K562 (cell line): ENCODE results near the gene PRKAG2. TPM values are rescaled to one million over a fixed set of nuclear protein-coding genes. Genes with fewer than 3 reads are reported as not detected.

Source experiments
- BCOR ChIP-seq: fragments of 450-650 bp; IDR thresholded peaks from 2 replicates; pipeline ENCODE4 v1.6.1; 2016
- ETV1 ChIP-seq: fragments of 450-650 bp; conservative IDR thresholded peaks from 2 replicates; pipeline ENCODE4 v1.6.1; 2016; ENCODE audit warnings: missing genetic modification characterization, control low read depth, low read depth, missing compliant biosample characterization
- FOXJ2 ChIP-seq: fragments of 200-800 bp; sonication (Bioruptor generic); IDR thresholded peaks from 2 replicates; pipeline ENCODE4 v1.6.1; 2016; ENCODE audit warnings: missing genetic modification characterization, missing compliant biosample characterization
- HSF4 ChIP-seq: fragments of 250-450 bp; sonication (Bioruptor Pico); IDR thresholded peaks from 2 replicates; pipeline ENCODE4 v2.1.2; 2022; ENCODE audit warnings: mild to moderate bottlenecking, moderate library complexity, borderline replicate concordance
- MTA2 ChIP-seq: fragments of 450-650 bp; IDR thresholded peaks from 2 replicates; pipeline ENCODE4 v1.6.1; 2016; ENCODE audit warnings: low read depth
- NELFE ChIP-seq: IDR thresholded peaks from 2 replicates; pipeline ENCODE4 v1.6.1; 2011; ENCODE audit warnings: mild to moderate bottlenecking; ENCODE audit not compliant: insufficient read depth, insufficient read length
- ZNF124 ChIP-seq: sonication (generic); formaldehyde crosslinking; IDR thresholded peaks from 2 replicates; pipeline ENCODE4 v1.8.1; 2022; ENCODE audit warnings: missing genetic modification reagents
- polyA plus RNA-seq, 8 experiments: library from polyadenylated mRNA; depleted of rRNA in 4 of 8; stranded (reverse) in 5 of 8; unstranded in 3 of 8; fragments of >200 nt; fragmentation: Nextera tagmentation in 2 of 8; fragmentation: Illumina TruSeq in 1 of 8; extraction: Ambion mirVana in 2 of 8; extraction: Trizol in 1 of 8; gene quantifications; 2 replicates each; pipeline versions ENCODE4 v1.2.1 to v1.2.3, GENCODE V29; 2011 to 2014; ENCODE audit warnings: inconsistent platforms in 1 of 8, missing spikeins in 1 of 8
- total RNA-seq, 7 experiments: library from RNA; depleted of rRNA in 6 of 7; stranded (reverse); fragments of >200 nt in 6 of 7; fragmentation: Illumina TruSeq in 2 of 7; extraction: Trizol in 2 of 7; gene quantifications; 2 replicates each; pipeline versions ENCODE4 v1.2.1 to v1.2.3, GENCODE V29; 2011 to 2021; ENCODE audit warnings: low replicate concordance in 1 of 7
- TF ChIP-seq, protein P1 (sequence below): fragments of 450-650 bp; IDR thresholded peaks from 2 replicates; pipeline ENCODE4 v1.6.1; 2018; ENCODE audit warnings: mild to moderate bottlenecking, low read depth; ENCODE audit not compliant: partially characterized antibody
- TF ChIP-seq, protein P2 (sequence below): fragments of 250-450 bp; sonication (Bioruptor Pico); IDR thresholded peaks from 2 replicates; pipeline ENCODE4 v1.5.0; 2021; ENCODE audit warnings: mild to moderate bottlenecking, borderline replicate concordance

Gene PRKAG2
- total and polyA plus RNA-seq, 9 of the 15 experiments (the other 6 are each of a cell fraction or from before 2014, with no cell fraction given): 0.99 to 5.6 (median 3.3) TPM

DNA sequence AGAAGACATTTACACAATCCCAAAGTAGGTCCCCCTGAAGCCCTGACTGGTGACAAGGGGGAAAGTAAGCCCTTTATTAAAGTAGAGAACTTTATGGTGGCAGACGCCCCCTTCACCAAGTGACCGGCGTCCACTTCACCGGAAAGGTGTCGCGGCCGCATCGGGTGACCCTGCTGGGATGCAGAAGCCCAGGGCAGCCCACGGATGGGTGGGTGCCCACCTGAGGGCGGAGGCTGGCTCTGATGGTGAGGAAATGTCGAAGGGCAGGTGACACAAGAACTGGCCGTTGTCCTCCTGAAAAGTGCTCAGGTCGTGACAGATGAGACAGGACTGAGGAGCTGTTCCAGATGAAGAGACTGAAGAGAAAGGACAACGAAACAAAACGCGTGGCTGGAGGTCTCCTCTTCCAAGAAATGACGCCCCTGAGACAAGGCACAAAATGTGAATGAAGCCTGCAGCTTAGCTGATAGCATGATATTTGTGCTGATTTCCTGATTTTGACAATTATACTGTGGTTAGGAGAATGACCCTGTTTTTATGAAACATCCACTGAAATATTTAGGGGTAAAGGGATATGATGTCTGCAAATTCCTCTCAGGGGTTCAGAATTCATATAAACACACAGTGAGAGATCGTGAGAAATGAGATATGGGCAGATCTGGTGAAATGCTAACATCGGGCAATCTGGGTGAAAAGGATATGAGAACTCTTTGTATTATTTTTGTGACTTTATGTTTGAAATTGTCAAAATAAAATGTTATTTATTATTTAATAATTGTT lies 123.9 kb downstream of the PRKAG2 start (continued):
- no peak for TF ChIP-seq ETV1 (tag)
- TF ChIP-seq, protein P1, sequence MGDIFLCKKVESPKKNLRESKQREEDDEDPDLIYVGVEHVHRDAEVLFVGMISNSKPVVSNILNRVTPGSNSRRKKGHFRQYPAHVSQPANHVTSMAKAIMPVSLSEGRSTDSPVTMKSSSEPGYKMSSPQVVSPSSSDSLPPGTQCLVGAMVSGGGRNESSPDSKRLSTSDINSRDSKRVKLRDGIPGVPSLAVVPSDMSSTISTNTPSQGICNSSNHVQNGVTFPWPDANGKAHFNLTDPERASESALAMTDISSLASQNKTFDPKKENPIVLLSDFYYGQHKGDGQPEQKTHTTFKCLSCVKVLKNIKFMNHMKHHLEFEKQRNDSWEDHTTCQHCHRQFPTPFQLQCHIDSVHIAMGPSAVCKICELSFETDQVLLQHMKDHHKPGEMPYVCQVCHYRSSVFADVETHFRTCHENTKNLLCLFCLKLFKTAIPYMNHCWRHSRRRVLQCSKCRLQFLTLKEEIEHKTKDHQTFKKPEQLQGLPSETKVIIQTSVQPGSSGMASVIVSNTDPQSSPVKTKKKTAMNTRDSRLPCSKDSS: no peak
- TF ChIP-seq NELFE: no peak
- TF ChIP-seq HSF4 (CRISPR knock-in tag): no peak
- no peak for TF ChIP-seq ZNF124 (CRISPR knock-in tag)
- no peak for TF ChIP-seq FOXJ2 (tag)
- TF ChIP-seq BCOR: no peak
- TF ChIP-seq, protein P2, sequence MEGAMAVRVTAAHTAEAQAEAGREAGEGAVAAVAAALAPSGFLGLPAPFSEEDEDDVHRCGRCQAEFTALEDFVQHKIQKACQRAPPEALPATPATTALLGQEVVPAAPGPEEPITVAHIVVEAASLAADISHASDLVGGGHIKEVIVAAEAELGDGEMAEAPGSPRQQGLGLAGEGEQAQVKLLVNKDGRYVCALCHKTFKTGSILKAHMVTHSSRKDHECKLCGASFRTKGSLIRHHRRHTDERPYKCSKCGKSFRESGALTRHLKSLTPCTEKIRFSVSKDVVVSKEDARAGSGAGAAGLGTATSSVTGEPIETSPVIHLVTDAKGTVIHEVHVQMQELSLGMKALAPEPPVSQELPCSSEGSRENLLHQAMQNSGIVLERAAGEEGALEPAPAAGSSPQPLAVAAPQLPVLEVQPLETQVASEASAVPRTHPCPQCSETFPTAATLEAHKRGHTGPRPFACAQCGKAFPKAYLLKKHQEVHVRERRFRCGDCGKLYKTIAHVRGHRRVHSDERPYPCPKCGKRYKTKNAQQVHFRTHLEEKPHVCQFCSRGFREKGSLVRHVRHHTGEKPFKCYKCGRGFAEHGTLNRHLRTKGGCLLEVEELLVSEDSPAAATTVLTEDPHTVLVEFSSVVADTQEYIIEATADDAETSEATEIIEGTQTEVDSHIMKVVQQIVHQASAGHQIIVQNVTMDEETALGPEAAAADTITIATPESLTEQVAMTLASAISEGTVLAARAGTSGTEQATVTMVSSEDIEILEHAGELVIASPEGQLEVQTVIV (CRISPR knock-in tag): no peak
- no peak for TF ChIP-seq MTA2
- TF ChIP-seq, all 486 proteins: peak for 0
